Measurements from ENCODE around the gene GLI3. TPM values are rescaled to one million over a fixed set of nuclear protein-coding genes. Genes with fewer than 3 reads are reported as not detected.

Gene GLI3
- total RNA-seq, 1 donor from 2014 or later = 32.0 TPM

DNA sequence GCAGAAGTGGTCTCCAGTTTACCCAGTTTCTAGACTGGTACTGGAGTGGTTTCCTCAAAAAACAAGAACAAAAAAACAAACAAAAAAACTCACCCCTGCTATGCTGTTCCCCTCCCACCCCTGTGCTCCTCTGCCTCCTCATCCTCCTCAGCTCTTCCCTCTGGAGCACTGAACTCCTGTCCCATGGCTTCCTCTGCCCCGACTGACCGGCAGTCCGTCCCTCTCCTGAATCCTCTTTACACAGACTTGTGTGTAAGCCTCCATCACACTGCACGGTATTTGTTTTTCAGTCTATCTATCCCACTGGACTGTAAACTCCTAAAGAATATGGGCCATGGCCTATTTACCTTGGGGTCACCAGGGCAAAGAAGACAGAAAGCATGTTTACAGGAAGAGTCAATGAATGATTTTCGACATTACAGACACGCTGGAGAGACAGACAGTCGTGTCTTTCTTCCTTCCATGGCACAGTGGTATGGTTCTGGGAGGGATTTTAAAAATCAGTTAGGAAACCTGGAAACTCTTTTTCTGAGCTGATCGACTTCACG is 265.3 kb downstream of the GLI3 start:
- no peaks in the 10 kb centered on the region for H3K27me3 ChIP-seq
- DNase-seq (ENCODE audit: low spot score) = no peak
- peaks cover 19% of the 10 kb centered on the region for H4K20me1 ChIP-seq (ENCODE audit: low read depth)
- H3K27ac ChIP-seq = no peak overlapping the region
- H3K27ac Mint-ChIP-seq = peak overlapping the region; percentile 38
- peaks cover 5% of the 10 kb centered on the region for H3K79me2 ChIP-seq (ENCODE audit: low read depth)
- H3F3A ChIP-seq (ENCODE audit: low read depth) = peaks cover 25% of the 10 kb centered on the region
- H3K9ac ChIP-seq = no peak overlapping the region
- peaks cover 18% of the 10 kb centered on the region for H3K4me1 ChIP-seq
- peaks cover 4% of the 10 kb centered on the region for H3K27me3 Mint-ChIP-seq (ENCODE audit: insufficient read depth, low read depth)
- peaks cover 22% of the 10 kb centered on the region for H3K36me3 ChIP-seq
- no peak overlapping the region for H3K4me2 ChIP-seq
- H3K4me1 Mint-ChIP-seq = no peaks in the 10 kb centered on the region
- H3K9me3 ChIP-seq (ENCODE audit: low read depth) = no peaks in the 10 kb centered on the region
- no peak overlapping the region for H3K4me3 Mint-ChIP-seq
- H3K4me3 ChIP-seq = no peak overlapping the region
- H3K9me3 Mint-ChIP-seq = no peaks in the 10 kb centered on the region
- no peak overlapping the region for H2AFZ ChIP-seq (replicated peaks)
- TF ChIP-seq EZH2 (IDR thresholded peaks at IDR 0.05) = no peak
- TF ChIP-seq, protein P1, sequence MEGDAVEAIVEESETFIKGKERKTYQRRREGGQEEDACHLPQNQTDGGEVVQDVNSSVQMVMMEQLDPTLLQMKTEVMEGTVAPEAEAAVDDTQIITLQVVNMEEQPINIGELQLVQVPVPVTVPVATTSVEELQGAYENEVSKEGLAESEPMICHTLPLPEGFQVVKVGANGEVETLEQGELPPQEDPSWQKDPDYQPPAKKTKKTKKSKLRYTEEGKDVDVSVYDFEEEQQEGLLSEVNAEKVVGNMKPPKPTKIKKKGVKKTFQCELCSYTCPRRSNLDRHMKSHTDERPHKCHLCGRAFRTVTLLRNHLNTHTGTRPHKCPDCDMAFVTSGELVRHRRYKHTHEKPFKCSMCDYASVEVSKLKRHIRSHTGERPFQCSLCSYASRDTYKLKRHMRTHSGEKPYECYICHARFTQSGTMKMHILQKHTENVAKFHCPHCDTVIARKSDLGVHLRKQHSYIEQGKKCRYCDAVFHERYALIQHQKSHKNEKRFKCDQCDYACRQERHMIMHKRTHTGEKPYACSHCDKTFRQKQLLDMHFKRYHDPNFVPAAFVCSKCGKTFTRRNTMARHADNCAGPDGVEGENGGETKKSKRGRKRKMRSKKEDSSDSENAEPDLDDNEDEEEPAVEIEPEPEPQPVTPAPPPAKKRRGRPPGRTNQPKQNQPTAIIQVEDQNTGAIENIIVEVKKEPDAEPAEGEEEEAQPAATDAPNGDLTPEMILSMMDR (IDR thresholded peaks at IDR 0.05) = no peak
- no peak for TF ChIP-seq EZH2phosphoT487 (IDR thresholded peaks at IDR 0.05)
- peaks cover 75% of the 10 kb centered on the region for H3K36me3 Mint-ChIP-seq

DNA sequence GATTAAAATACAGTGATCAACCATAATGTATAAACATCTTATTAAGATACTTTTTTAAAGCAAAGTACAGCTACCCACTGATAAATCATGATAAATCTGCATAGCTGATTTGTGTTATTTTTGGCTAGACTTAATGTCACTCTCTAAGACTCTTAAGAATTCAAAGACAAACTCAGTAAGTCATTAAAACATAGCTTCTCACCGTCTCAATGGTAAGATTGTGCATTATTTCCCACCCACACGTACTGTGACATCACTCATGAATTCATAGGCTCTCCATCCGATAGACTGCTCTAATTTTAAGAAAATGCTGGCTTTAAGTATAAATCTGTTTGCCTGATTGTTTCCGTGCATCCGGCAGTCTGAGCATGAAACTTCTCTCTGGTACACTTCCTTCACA is 266.1 kb downstream of the GLI3 start:
- Mint-ChIP-seq H3K4me1 (no peaks in the 10 kb centered on the region), H3K36me3 (peaks cover 72% of the 10 kb centered on the region), H3K27ac (no peak overlapping the region), H3K27me3 (ENCODE audit: insufficient read depth, low read depth) (peaks cover 4% of the 10 kb centered on the region), H3K4me3 (no peak overlapping the region), H3K9me3 (no peaks in the 10 kb centered on the region)
- Histone ChIP-seq H3K4me3 (no peak overlapping the region), H3K4me1 (peaks cover 18% of the 10 kb centered on the region), H4K20me1 (ENCODE audit: low read depth) (peaks cover 19% of the 10 kb centered on the region), H3K36me3 (peaks cover 22% of the 10 kb centered on the region), H3K4me2 (no peak overlapping the region), H3K27ac (no peak overlapping the region), H3K9ac (no peak overlapping the region), H2AFZ (replicated peaks) (no peak overlapping the region), H3K79me2 (ENCODE audit: low read depth) (peaks cover 5% of the 10 kb centered on the region), H3F3A (ENCODE audit: low read depth) (peaks cover 25% of the 10 kb centered on the region), H3K27me3 (no peaks in the 10 kb centered on the region), H3K9me3 (ENCODE audit: low read depth) (no peaks in the 10 kb centered on the region)
- no peak for DNase-seq (ENCODE audit: low spot score)
- TF ChIP-seq, protein P1 (IDR thresholded peaks at IDR 0.05) = no peak

DNA sequence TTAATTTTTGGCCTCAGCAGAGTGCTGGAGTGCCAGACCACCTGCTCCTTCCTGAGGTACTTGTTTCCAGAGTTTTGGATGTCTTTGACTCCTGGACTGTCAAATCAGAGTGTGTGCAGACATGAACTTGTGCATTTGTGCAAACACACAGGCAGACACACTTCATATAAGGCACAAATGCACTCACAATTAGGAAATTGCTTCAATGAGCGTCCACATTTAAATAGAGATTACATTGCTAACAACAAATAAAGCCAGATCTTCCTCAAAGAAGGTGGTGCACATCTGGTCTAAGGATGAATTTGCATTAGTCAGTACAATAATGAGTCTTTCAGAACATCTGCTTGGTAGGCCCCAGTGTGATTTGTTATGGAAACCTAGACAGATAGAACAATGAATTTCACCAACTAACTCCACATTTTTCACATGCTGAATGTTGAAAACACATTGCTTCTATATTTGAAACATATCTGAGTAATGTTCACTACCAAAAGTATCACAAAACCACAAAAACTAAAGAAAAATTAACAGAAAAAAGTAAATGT is 267.4 kb downstream of the GLI3 start:
- H3F3A ChIP-seq (ENCODE audit: low read depth) = peaks cover 25% of the 10 kb centered on the region

DNA sequence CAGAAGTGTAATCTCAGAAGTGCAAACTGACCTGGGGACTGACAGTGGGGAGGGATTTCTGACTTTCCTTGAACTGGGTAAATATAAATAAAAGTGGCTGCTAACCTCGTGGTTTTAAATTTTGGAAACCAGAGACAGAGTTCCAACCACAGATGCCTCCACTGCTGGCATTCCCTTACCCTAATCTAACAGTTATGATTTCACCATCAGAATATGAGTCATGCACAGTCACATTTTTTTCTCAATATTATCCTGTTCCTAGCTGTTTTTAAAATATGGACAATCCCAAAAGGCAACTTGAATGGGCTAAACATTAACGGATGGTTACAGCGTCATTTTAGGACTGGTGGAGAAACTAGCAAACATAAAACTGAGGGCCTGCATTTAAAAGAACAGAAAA is 269.9 kb downstream of the GLI3 start:
- no peak overlapping the region for H3K27ac ChIP-seq
- H3K4me1 ChIP-seq = peaks cover 18% of the 10 kb centered on the region
- no peaks in the 10 kb centered on the region for H3K9me3 ChIP-seq (ENCODE audit: low read depth)
- Mint-ChIP-seq H3K27me3 (ENCODE audit: insufficient read depth, low read depth) (peaks cover 7% of the 10 kb centered on the region), H3K9me3 (no peaks in the 10 kb centered on the region), H3K27ac (no peak overlapping the region), H3K4me3 (no peak overlapping the region), H3K4me1 (no peaks in the 10 kb centered on the region), H3K36me3 (peaks cover 65% of the 10 kb centered on the region)
- no peaks in the 10 kb centered on the region for H3K27me3 ChIP-seq
- H3F3A ChIP-seq (ENCODE audit: low read depth) = peaks cover 25% of the 10 kb centered on the region
- H3K9ac ChIP-seq = no peak overlapping the region
- H4K20me1 ChIP-seq (ENCODE audit: low read depth) = peaks cover 27% of the 10 kb centered on the region
- H3K36me3 ChIP-seq = peaks cover 18% of the 10 kb centered on the region
- peaks cover 5% of the 10 kb centered on the region for H3K79me2 ChIP-seq (ENCODE audit: low read depth)
- no peak overlapping the region for H2AFZ ChIP-seq (replicated peaks)
- DNase-seq (ENCODE audit: low spot score) = no peak
- TF ChIP-seq EZH2 (IDR thresholded peaks at IDR 0.05) (no peak), EZH2phosphoT487 (IDR thresholded peaks at IDR 0.05) (no peak)
- TF ChIP-seq, protein P1 (IDR thresholded peaks at IDR 0.05) = no peak
- H3K4me3 ChIP-seq = no peak overlapping the region
- H3K4me2 ChIP-seq = no peak overlapping the region

More for the DNA sequence above, 267.4 kb downstream of the GLI3 start:
- Mint-ChIP-seq H3K4me3 (no peak overlapping the region), H3K27me3 (ENCODE audit: insufficient read depth, low read depth) (peaks cover 4% of the 10 kb centered on the region), H3K36me3 (peaks cover 64% of the 10 kb centered on the region), H3K9me3 (no peaks in the 10 kb centered on the region), H3K4me1 (no peaks in the 10 kb centered on the region), H3K27ac (no peak overlapping the region)
- Histone ChIP-seq H4K20me1 (ENCODE audit: low read depth) (peaks cover 22% of the 10 kb centered on the region), H3K79me2 (ENCODE audit: low read depth) (peaks cover 5% of the 10 kb centered on the region), H3K9me3 (ENCODE audit: low read depth) (no peaks in the 10 kb centered on the region), H3K4me3 (no peak overlapping the region), H3K4me2 (no peak overlapping the region), H3K27ac (peak overlapping the region; percentile 25), H3K36me3 (peaks cover 22% of the 10 kb centered on the region), H3K9ac (no peak overlapping the region), H3K4me1 (peaks cover 18% of the 10 kb centered on the region), H3K27me3 (no peaks in the 10 kb centered on the region), H2AFZ (replicated peaks) (no peak overlapping the region)
- no peak for DNase-seq (ENCODE audit: low spot score)
- TF ChIP-seq EZH2phosphoT487 (IDR thresholded peaks at IDR 0.05) = no peak

All from neural progenitor cell (in vitro differentiated cells).